GM23338 (cell line): ENCODE measurements around the gene SP140L. TPM values are rescaled to one million over a fixed set of nuclear protein-coding genes. Genes with fewer than 3 reads are reported as not detected.

Experiments
- ATAC-seq: fragments of 200-7000 bp; cut with Tn5 transposase; 3 replicates; pipeline ENCODE4 v1.9.1; 2020
- DNase-seq: peaks from one replicate; pipeline ENCODE4 v3.0.0-alpha.2; 2015; ENCODE audit warnings: low spot score
- H2AFZ ChIP-seq: fragments of 200-600 bp; sonication (generic); 2 replicates; pipeline ENCODE4 v1.8.0; 2016; ENCODE audit warnings: antibody characterized with exemption, mild to moderate bottlenecking, moderate library complexity
- H3F3A ChIP-seq: fragments of 200-600 bp; sonication (generic); replicated peaks from 2 replicates; pipeline ENCODE4 v1.8.0; 2017; ENCODE audit warnings: antibody characterized with exemption, mixed run types, low read depth
- H3K27ac ChIP-seq: fragments of 200-600 bp; sonication (generic); 2 replicates; pipeline ENCODE4 v1.6.1; 2016; ENCODE audit warnings: low read depth
- H3K27me3 ChIP-seq: fragments of 200-600 bp; sonication (generic); 2 replicates; pipeline ENCODE4 v1.8.0; 2016; ENCODE audit warnings: mild to moderate bottlenecking, mixed run types, moderate library complexity; ENCODE audit not compliant: insufficient read depth
- H3K36me3 ChIP-seq: fragments of 200-600 bp; sonication (generic); 2 replicates; pipeline ENCODE4 v1.8.0; 2016; ENCODE audit warnings: mild to moderate bottlenecking; ENCODE audit not compliant: insufficient read depth
- H3K4me1 ChIP-seq: fragments of 200-600 bp; sonication (generic); 2 replicates; pipeline ENCODE4 v1.8.0; 2016; ENCODE audit warnings: mild to moderate bottlenecking, moderate library complexity; ENCODE audit not compliant: insufficient read depth
- H3K4me2 ChIP-seq: fragments of 200-600 bp; sonication (generic); 2 replicates; pipeline ENCODE4 v1.7.1; 2017; ENCODE audit warnings: mixed run types
- H3K4me3 ChIP-seq: fragments of 200-600 bp; sonication (generic); 2 replicates; pipeline ENCODE4 v1.6.1; 2016; ENCODE audit warnings: mixed run types
- H3K79me2 ChIP-seq: fragments of 200-600 bp; sonication (generic); replicated peaks from 2 replicates; pipeline ENCODE4 v1.8.0; 2017; ENCODE audit warnings: mild to moderate bottlenecking; ENCODE audit not compliant: insufficient read depth
- H3K9me2 ChIP-seq: fragments of 200-600 bp; sonication (generic); 2 replicates; pipeline ENCODE4 v1.8.0; 2017; ENCODE audit not compliant: insufficient read depth
- H4K20me1 ChIP-seq: fragments of 200-600 bp; sonication (generic); replicated peaks from 2 replicates; pipeline ENCODE4 v1.8.0; 2017; ENCODE audit warnings: mild to moderate bottlenecking; ENCODE audit not compliant: insufficient read depth
- H3K27ac Mint-ChIP-seq: 2 replicates; pipeline ENCODE4 v1.8.0; 2020; ENCODE audit warnings: inconsistent platforms, mild to moderate bottlenecking, moderate library complexity, mixed read lengths
- H3K27me3 Mint-ChIP-seq: 3 replicates; pipeline ENCODE4 v1.8.0; 2022; ENCODE audit warnings: low read depth, mild to moderate bottlenecking, moderate library complexity, mixed read lengths, inconsistent platforms; ENCODE audit not compliant: insufficient read depth, poor library complexity
- H3K36me3 Mint-ChIP-seq: 3 replicates; pipeline ENCODE4 v1.8.0; 2021; ENCODE audit warnings: low read depth, mild to moderate bottlenecking, inconsistent platforms, moderate library complexity, mixed read lengths
- H3K4me1 Mint-ChIP-seq: 3 replicates; pipeline ENCODE4 v1.8.0; 2020; ENCODE audit warnings: mild to moderate bottlenecking, inconsistent platforms, mixed read lengths
- H3K4me3 Mint-ChIP-seq: 3 replicates; pipeline ENCODE4 v1.8.0; 2021; ENCODE audit warnings: moderate library complexity, mild to moderate bottlenecking, inconsistent platforms, mixed read lengths
- H3K9me3 Mint-ChIP-seq: 3 replicates; pipeline ENCODE4 v1.8.0; 2020; ENCODE audit warnings: moderate library complexity, mild to moderate bottlenecking, inconsistent platforms, mixed read lengths
- CREB1 ChIP-seq: fragments of 250-450 bp; sonication (Bioruptor Pico); IDR thresholded peaks from 2 replicates; pipeline ENCODE4 v1.5.0; 2020; ENCODE audit warnings: low read depth, mild to moderate bottlenecking, moderate library complexity
- EZH2 ChIP-seq: fragments of 200-600 bp; sonication (generic); IDR thresholded peaks from one replicate; pipeline ENCODE4 v1.8.0; 2017; ENCODE audit warnings: antibody characterized with exemption, mild to moderate bottlenecking, low read depth; ENCODE audit not compliant: unreplicated experiment
- EZH2phosphoT487 ChIP-seq: fragments of 200-600 bp; sonication (generic); IDR thresholded peaks from one replicate; pipeline ENCODE4 v1.8.1; 2018; ENCODE audit warnings: antibody characterized with exemption; ENCODE audit not compliant: unreplicated experiment
- JUNB ChIP-seq: IDR thresholded peaks from one replicate; pipeline ENCODE4 v1.6.1; 2016; ENCODE audit warnings: antibody characterized with exemption; ENCODE audit not compliant: unreplicated experiment
- NANOG ChIP-seq: IDR thresholded peaks from 2 replicates; pipeline ENCODE4 v1.6.1; 2016; ENCODE audit warnings: antibody characterized with exemption, borderline replicate concordance
- POLR2AphosphoS5 ChIP-seq: IDR thresholded peaks from 2 replicates; pipeline ENCODE4 v1.6.1; 2016; ENCODE audit warnings: antibody characterized with exemption, low read depth
- STAT1 ChIP-seq: IDR thresholded peaks from one replicate; pipeline ENCODE4 v1.6.1; 2016; ENCODE audit warnings: antibody characterized with exemption; ENCODE audit not compliant: unreplicated experiment
- ZNF114 ChIP-seq: fragments of 250-450 bp; sonication (Bioruptor Pico); IDR thresholded peaks from 2 replicates; pipeline ENCODE4 v1.5.0; 2020; ENCODE audit warnings: mild to moderate bottlenecking, moderate library complexity
- ZNF331 ChIP-seq: fragments of 250-450 bp; sonication (Bioruptor Pico); IDR thresholded peaks from 2 replicates; pipeline ENCODE4 v1.5.0; 2020; ENCODE audit warnings: low read depth, mild to moderate bottlenecking, moderate library complexity
- polyA plus RNA-seq: library from polyadenylated mRNA; unstranded; fragments of >200 nt; fragmentation: Nextera tagmentation; extraction: Ambion mirVana; gene quantifications from 2 replicates; pipeline ENCODE4 v1.2.1, GENCODE V29; 2016
- total RNA-seq: library from RNA; depleted of rRNA; stranded (reverse); fragments of >200 nt; shearing (Covaris generic); gene quantifications from 2 replicates; pipeline ENCODE4 v1.2.3, GENCODE V29; 2014
- TF ChIP-seq, protein P1 (sequence below): IDR thresholded peaks from one replicate; pipeline ENCODE4 v1.6.1; 2018; ENCODE audit warnings: antibody characterized with exemption; ENCODE audit not compliant: unreplicated experiment
- TF ChIP-seq, protein P2 (sequence below), 2 experiments: fragments of 200-600 bp in 1 of 2; sonication (generic) in 1 of 2; conservative IDR thresholded peaks; 2 replicates each; pipeline versions ENCODE4 v1.5.1 to v1.6.1; 2016 to 2017; ENCODE audit warnings: antibody characterized with exemption in 2 of 2, low read depth in 2 of 2, mild to moderate bottlenecking in 2 of 2, moderate library complexity in 1 of 2
- TF ChIP-seq, protein P3 (sequence below): IDR thresholded peaks from 2 replicates; pipeline ENCODE4 v1.6.1; 2016; ENCODE audit warnings: antibody characterized with exemption

SP140L gene
- total and polyA plus RNA-seq, 2 experiments from 2014 or later, result 1.3 to 1.7 TPM

DNA sequence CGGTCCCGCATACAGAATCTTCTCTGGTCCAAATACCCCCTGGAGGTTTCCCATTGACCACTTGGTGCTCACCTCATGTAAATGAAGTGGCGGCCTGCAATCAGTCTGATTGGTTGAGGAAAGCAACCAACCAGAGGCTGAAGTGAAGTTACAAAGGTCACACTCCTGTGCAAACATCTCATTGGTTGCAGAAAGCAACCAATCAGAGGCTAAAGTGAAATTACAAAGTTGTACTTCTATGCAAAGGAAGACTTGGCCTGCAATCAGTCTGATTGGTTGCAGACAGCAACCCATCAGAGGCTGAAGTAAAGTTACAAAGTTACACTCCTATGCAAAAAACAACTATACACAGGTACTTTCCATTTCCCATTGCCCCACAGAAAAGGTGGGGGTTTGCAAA, 86.5 kb downstream of the SP140L start:
- H3K4me1 ChIP-seq, result no peaks in the 10 kb centered on the region
- no peaks in the 10 kb centered on the region for H4K20me1 ChIP-seq
- H3K36me3 Mint-ChIP-seq, result no peaks in the 10 kb centered on the region
- H3K27me3 Mint-ChIP-seq, result peaks cover 26% of the 10 kb centered on the region
- H3K27ac ChIP-seq, result no peak overlapping the region
- no peaks in the 10 kb centered on the region for H3F3A ChIP-seq
- H3K27ac Mint-ChIP-seq, result no peak overlapping the region
- H3K9me3 Mint-ChIP-seq, result no peaks in the 10 kb centered on the region; the same call in 2 of the 3 replicates
- TF ChIP-seq EZH2, result no peak
- peaks cover 7% of the 10 kb centered on the region; the same call in 2 of the 3 replicates for H3K4me1 Mint-ChIP-seq
- H3K4me2 ChIP-seq, result no peak overlapping the region
- no peak overlapping the region for H2AFZ ChIP-seq
- no peak overlapping the region for H3K4me3 ChIP-seq
- DNase-seq (no peak), ATAC-seq (no peak)
- peaks cover 20% of the 10 kb centered on the region for H3K27me3 ChIP-seq
- no peaks in the 10 kb centered on the region; the same call in 1 of the 2 replicates for H3K9me2 ChIP-seq
- no peaks in the 10 kb centered on the region for H3K36me3 ChIP-seq
- H3K4me3 Mint-ChIP-seq, result no peak overlapping the region
- H3K79me2 ChIP-seq, result no peaks in the 10 kb centered on the region

DNA sequence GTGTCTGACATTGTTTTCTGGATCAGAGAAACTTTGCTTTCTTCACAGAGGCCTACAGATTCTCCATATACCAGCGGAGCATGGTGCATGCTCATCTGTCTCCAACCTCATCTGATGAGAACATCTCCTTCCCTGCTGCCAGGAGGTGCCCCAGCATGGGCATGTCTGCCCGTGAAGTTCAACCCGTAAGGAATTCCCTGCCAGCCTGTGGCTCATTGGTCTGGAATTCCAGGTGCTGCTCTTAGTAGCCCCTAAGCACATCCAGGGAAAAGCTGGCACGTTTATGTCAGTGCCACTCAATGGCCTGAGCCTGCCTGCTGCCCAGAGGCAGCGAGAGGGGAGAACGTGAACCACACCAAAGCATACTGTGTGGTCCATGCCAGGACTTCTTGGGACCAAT, 87.3 kb downstream of the SP140L start:
- Histone ChIP-seq H3K4me1 (no peaks in the 10 kb centered on the region), H2AFZ (no peak overlapping the region)
- no peaks in the 10 kb centered on the region for H3K36me3 Mint-ChIP-seq
- TF ChIP-seq NANOG (no peak), ZNF114 (CRISPR knock-in tag) (no peak), POLR2AphosphoS5 (no peak), EZH2 (no peak), STAT1 (no peak), ZNF331 (CRISPR knock-in tag) (no peak), JUNB (no peak), CREB1 (CRISPR knock-in tag) (no peak), EZH2phosphoT487 (no peak)
- TF ChIP-seq, protein P1, sequence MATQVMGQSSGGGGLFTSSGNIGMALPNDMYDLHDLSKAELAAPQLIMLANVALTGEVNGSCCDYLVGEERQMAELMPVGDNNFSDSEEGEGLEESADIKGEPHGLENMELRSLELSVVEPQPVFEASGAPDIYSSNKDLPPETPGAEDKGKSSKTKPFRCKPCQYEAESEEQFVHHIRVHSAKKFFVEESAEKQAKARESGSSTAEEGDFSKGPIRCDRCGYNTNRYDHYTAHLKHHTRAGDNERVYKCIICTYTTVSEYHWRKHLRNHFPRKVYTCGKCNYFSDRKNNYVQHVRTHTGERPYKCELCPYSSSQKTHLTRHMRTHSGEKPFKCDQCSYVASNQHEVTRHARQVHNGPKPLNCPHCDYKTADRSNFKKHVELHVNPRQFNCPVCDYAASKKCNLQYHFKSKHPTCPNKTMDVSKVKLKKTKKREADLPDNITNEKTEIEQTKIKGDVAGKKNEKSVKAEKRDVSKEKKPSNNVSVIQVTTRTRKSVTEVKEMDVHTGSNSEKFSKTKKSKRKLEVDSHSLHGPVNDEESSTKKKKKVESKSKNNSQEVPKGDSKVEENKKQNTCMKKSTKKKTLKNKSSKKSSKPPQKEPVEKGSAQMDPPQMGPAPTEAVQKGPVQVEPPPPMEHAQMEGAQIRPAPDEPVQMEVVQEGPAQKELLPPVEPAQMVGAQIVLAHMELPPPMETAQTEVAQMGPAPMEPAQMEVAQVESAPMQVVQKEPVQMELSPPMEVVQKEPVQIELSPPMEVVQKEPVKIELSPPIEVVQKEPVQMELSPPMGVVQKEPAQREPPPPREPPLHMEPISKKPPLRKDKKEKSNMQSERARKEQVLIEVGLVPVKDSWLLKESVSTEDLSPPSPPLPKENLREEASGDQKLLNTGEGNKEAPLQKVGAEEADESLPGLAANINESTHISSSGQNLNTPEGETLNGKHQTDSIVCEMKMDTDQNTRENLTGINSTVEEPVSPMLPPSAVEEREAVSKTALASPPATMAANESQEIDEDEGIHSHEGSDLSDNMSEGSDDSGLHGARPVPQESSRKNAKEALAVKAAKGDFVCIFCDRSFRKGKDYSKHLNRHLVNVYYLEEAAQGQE, result no peak
- TF ChIP-seq, protein P2, sequence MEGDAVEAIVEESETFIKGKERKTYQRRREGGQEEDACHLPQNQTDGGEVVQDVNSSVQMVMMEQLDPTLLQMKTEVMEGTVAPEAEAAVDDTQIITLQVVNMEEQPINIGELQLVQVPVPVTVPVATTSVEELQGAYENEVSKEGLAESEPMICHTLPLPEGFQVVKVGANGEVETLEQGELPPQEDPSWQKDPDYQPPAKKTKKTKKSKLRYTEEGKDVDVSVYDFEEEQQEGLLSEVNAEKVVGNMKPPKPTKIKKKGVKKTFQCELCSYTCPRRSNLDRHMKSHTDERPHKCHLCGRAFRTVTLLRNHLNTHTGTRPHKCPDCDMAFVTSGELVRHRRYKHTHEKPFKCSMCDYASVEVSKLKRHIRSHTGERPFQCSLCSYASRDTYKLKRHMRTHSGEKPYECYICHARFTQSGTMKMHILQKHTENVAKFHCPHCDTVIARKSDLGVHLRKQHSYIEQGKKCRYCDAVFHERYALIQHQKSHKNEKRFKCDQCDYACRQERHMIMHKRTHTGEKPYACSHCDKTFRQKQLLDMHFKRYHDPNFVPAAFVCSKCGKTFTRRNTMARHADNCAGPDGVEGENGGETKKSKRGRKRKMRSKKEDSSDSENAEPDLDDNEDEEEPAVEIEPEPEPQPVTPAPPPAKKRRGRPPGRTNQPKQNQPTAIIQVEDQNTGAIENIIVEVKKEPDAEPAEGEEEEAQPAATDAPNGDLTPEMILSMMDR (conservative IDR thresholded peaks at IDR 0.05; ENCODE audit: low read depth in 2 of 2), result no peak
- TF ChIP-seq, protein P3, sequence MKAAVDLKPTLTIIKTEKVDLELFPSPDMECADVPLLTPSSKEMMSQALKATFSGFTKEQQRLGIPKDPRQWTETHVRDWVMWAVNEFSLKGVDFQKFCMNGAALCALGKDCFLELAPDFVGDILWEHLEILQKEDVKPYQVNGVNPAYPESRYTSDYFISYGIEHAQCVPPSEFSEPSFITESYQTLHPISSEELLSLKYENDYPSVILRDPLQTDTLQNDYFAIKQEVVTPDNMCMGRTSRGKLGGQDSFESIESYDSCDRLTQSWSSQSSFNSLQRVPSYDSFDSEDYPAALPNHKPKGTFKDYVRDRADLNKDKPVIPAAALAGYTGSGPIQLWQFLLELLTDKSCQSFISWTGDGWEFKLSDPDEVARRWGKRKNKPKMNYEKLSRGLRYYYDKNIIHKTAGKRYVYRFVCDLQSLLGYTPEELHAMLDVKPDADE, result no peak

More for the DNA sequence above, 87.3 kb downstream of the SP140L start:
- Mint-ChIP-seq H3K4me3 (no peak overlapping the region), H3K27me3 (peaks cover 26% of the 10 kb centered on the region), H3K27ac (no peak overlapping the region), H3K9me3 (no peaks in the 10 kb centered on the region; the same call in 2 of the 3 replicates), H3K4me1 (peaks cover 7% of the 10 kb centered on the region; the same call in 2 of the 3 replicates)
- no peak overlapping the region for H3K4me2 ChIP-seq
- ATAC-seq (no peak), DNase-seq (no peak)
- H3K4me3 ChIP-seq, result no peak overlapping the region
- peaks cover 20% of the 10 kb centered on the region for H3K27me3 ChIP-seq
- H3K79me2 ChIP-seq, result no peaks in the 10 kb centered on the region
- no peaks in the 10 kb centered on the region for H3F3A ChIP-seq
- no peaks in the 10 kb centered on the region for H3K36me3 ChIP-seq
- H3K9me2 ChIP-seq, result no peaks in the 10 kb centered on the region; the same call in 1 of the 2 replicates
- H3K27ac ChIP-seq, result no peak overlapping the region
- H4K20me1 ChIP-seq, result no peaks in the 10 kb centered on the region
